GM23338 (cell line): ENCODE data around the gene SLC12A7. TPM values are rescaled to one million over a fixed set of nuclear protein-coding genes. Genes with fewer than 3 reads are reported as not detected.

Experiments
- ATAC-seq: fragments of 200-7000 bp; cut with Tn5 transposase; 3 replicates; pipeline ENCODE4 v1.9.1; 2020
- DNase-seq: peaks from one replicate; pipeline ENCODE4 v3.0.0-alpha.2; 2015; ENCODE audit warnings: low spot score
- H2AFZ ChIP-seq: fragments of 200-600 bp; sonication (generic); 2 replicates; pipeline ENCODE4 v1.8.0; 2016; ENCODE audit warnings: antibody characterized with exemption, mild to moderate bottlenecking, moderate library complexity
- H3F3A ChIP-seq: fragments of 200-600 bp; sonication (generic); replicated peaks from 2 replicates; pipeline ENCODE4 v1.8.0; 2017; ENCODE audit warnings: antibody characterized with exemption, mixed run types, low read depth
- H3K27ac ChIP-seq: fragments of 200-600 bp; sonication (generic); 2 replicates; pipeline ENCODE4 v1.6.1; 2016; ENCODE audit warnings: low read depth
- H3K27me3 ChIP-seq: fragments of 200-600 bp; sonication (generic); 2 replicates; pipeline ENCODE4 v1.8.0; 2016; ENCODE audit warnings: mild to moderate bottlenecking, mixed run types, moderate library complexity; ENCODE audit not compliant: insufficient read depth
- H3K36me3 ChIP-seq: fragments of 200-600 bp; sonication (generic); 2 replicates; pipeline ENCODE4 v1.8.0; 2016; ENCODE audit warnings: mild to moderate bottlenecking; ENCODE audit not compliant: insufficient read depth
- H3K4me1 ChIP-seq: fragments of 200-600 bp; sonication (generic); 2 replicates; pipeline ENCODE4 v1.8.0; 2016; ENCODE audit warnings: mild to moderate bottlenecking, moderate library complexity; ENCODE audit not compliant: insufficient read depth
- H3K4me2 ChIP-seq: fragments of 200-600 bp; sonication (generic); 2 replicates; pipeline ENCODE4 v1.7.1; 2017; ENCODE audit warnings: mixed run types
- H3K4me3 ChIP-seq: fragments of 200-600 bp; sonication (generic); 2 replicates; pipeline ENCODE4 v1.6.1; 2016; ENCODE audit warnings: mixed run types
- H3K79me2 ChIP-seq: fragments of 200-600 bp; sonication (generic); replicated peaks from 2 replicates; pipeline ENCODE4 v1.8.0; 2017; ENCODE audit warnings: mild to moderate bottlenecking; ENCODE audit not compliant: insufficient read depth
- H3K9me2 ChIP-seq: fragments of 200-600 bp; sonication (generic); 2 replicates; pipeline ENCODE4 v1.8.0; 2017; ENCODE audit not compliant: insufficient read depth
- H4K20me1 ChIP-seq: fragments of 200-600 bp; sonication (generic); replicated peaks from 2 replicates; pipeline ENCODE4 v1.8.0; 2017; ENCODE audit warnings: mild to moderate bottlenecking; ENCODE audit not compliant: insufficient read depth
- H3K27ac Mint-ChIP-seq: 2 replicates; pipeline ENCODE4 v1.8.0; 2020; ENCODE audit warnings: inconsistent platforms, mild to moderate bottlenecking, moderate library complexity, mixed read lengths
- H3K27me3 Mint-ChIP-seq: 3 replicates; pipeline ENCODE4 v1.8.0; 2022; ENCODE audit warnings: low read depth, mild to moderate bottlenecking, moderate library complexity, mixed read lengths, inconsistent platforms; ENCODE audit not compliant: insufficient read depth, poor library complexity
- H3K36me3 Mint-ChIP-seq: 3 replicates; pipeline ENCODE4 v1.8.0; 2021; ENCODE audit warnings: low read depth, mild to moderate bottlenecking, inconsistent platforms, moderate library complexity, mixed read lengths
- H3K4me1 Mint-ChIP-seq: 3 replicates; pipeline ENCODE4 v1.8.0; 2020; ENCODE audit warnings: mild to moderate bottlenecking, inconsistent platforms, mixed read lengths
- H3K4me3 Mint-ChIP-seq: 3 replicates; pipeline ENCODE4 v1.8.0; 2021; ENCODE audit warnings: moderate library complexity, mild to moderate bottlenecking, inconsistent platforms, mixed read lengths
- H3K9me3 Mint-ChIP-seq: 3 replicates; pipeline ENCODE4 v1.8.0; 2020; ENCODE audit warnings: moderate library complexity, mild to moderate bottlenecking, inconsistent platforms, mixed read lengths
- CREB1 ChIP-seq: fragments of 250-450 bp; sonication (Bioruptor Pico); IDR thresholded peaks from 2 replicates; pipeline ENCODE4 v1.5.0; 2020; ENCODE audit warnings: low read depth, mild to moderate bottlenecking, moderate library complexity
- EZH2 ChIP-seq: fragments of 200-600 bp; sonication (generic); IDR thresholded peaks from one replicate; pipeline ENCODE4 v1.8.0; 2017; ENCODE audit warnings: antibody characterized with exemption, mild to moderate bottlenecking, low read depth; ENCODE audit not compliant: unreplicated experiment
- EZH2phosphoT487 ChIP-seq: fragments of 200-600 bp; sonication (generic); IDR thresholded peaks from one replicate; pipeline ENCODE4 v1.8.1; 2018; ENCODE audit warnings: antibody characterized with exemption; ENCODE audit not compliant: unreplicated experiment
- JUNB ChIP-seq: IDR thresholded peaks from one replicate; pipeline ENCODE4 v1.6.1; 2016; ENCODE audit warnings: antibody characterized with exemption; ENCODE audit not compliant: unreplicated experiment
- NANOG ChIP-seq: IDR thresholded peaks from 2 replicates; pipeline ENCODE4 v1.6.1; 2016; ENCODE audit warnings: antibody characterized with exemption, borderline replicate concordance
- POLR2AphosphoS5 ChIP-seq: IDR thresholded peaks from 2 replicates; pipeline ENCODE4 v1.6.1; 2016; ENCODE audit warnings: antibody characterized with exemption, low read depth
- STAT1 ChIP-seq: IDR thresholded peaks from one replicate; pipeline ENCODE4 v1.6.1; 2016; ENCODE audit warnings: antibody characterized with exemption; ENCODE audit not compliant: unreplicated experiment
- ZNF114 ChIP-seq: fragments of 250-450 bp; sonication (Bioruptor Pico); IDR thresholded peaks from 2 replicates; pipeline ENCODE4 v1.5.0; 2020; ENCODE audit warnings: mild to moderate bottlenecking, moderate library complexity
- ZNF331 ChIP-seq: fragments of 250-450 bp; sonication (Bioruptor Pico); IDR thresholded peaks from 2 replicates; pipeline ENCODE4 v1.5.0; 2020; ENCODE audit warnings: low read depth, mild to moderate bottlenecking, moderate library complexity
- polyA plus RNA-seq: library from polyadenylated mRNA; unstranded; fragments of >200 nt; fragmentation: Nextera tagmentation; extraction: Ambion mirVana; gene quantifications from 2 replicates; pipeline ENCODE4 v1.2.1, GENCODE V29; 2016
- total RNA-seq: library from RNA; depleted of rRNA; stranded (reverse); fragments of >200 nt; shearing (Covaris generic); gene quantifications from 2 replicates; pipeline ENCODE4 v1.2.3, GENCODE V29; 2014
- TF ChIP-seq, protein P1 (sequence below): fragments of 250-450 bp; sonication (Bioruptor Pico); IDR thresholded peaks from 2 replicates; pipeline ENCODE4 v1.5.0; 2020; ENCODE audit warnings: mild to moderate bottlenecking, moderate library complexity
- TF ChIP-seq, protein P2 (sequence below), 2 experiments: fragments of 200-600 bp in 1 of 2; sonication (generic) in 1 of 2; conservative IDR thresholded peaks; 2 replicates each; pipeline versions ENCODE4 v1.5.1 to v1.6.1; 2016 to 2017; ENCODE audit warnings: antibody characterized with exemption in 2 of 2, low read depth in 2 of 2, mild to moderate bottlenecking in 2 of 2, moderate library complexity in 1 of 2
- TF ChIP-seq, protein P3 (sequence below): IDR thresholded peaks from 2 replicates; pipeline ENCODE4 v1.6.1; 2016; ENCODE audit warnings: antibody characterized with exemption
- TF ChIP-seq, protein P4 (sequence below): IDR thresholded peaks from one replicate; pipeline ENCODE4 v1.6.1; 2018; ENCODE audit warnings: antibody characterized with exemption; ENCODE audit not compliant: unreplicated experiment

Gene SLC12A7
- total and polyA plus RNA-seq, 2 experiments from 2014 or later, result 7.4 to 32.2 TPM

DNA sequence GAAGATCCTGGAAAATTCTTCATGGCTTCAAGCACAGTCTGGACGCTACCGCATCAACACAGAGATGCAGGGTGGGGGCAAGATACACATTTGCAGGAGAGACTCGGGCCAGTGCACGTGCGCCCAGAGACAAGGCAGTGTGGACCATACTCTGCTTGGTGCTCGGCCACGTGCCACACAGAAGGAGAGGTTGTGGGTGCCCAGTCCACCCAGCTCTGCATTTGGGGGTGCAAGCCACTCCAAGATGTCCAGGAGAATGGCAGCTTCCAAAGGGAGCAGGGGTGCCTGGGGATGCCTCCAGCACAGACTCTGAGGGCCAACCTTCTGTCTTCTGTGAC lies 99.0 kb downstream of the SLC12A7 start:
- H3K4me3 ChIP-seq, result no peak overlapping the region
- no peaks in the 10 kb centered on the region for H3K79me2 ChIP-seq
- TF ChIP-seq NANOG (no peak), STAT1 (no peak), ZNF114 (CRISPR knock-in tag) (no peak), ZNF331 (CRISPR knock-in tag) (no peak), JUNB (no peak), EZH2phosphoT487 (no peak), CREB1 (CRISPR knock-in tag) (no peak), EZH2 (no peak), POLR2AphosphoS5 (no peak)
- TF ChIP-seq, protein P1, sequence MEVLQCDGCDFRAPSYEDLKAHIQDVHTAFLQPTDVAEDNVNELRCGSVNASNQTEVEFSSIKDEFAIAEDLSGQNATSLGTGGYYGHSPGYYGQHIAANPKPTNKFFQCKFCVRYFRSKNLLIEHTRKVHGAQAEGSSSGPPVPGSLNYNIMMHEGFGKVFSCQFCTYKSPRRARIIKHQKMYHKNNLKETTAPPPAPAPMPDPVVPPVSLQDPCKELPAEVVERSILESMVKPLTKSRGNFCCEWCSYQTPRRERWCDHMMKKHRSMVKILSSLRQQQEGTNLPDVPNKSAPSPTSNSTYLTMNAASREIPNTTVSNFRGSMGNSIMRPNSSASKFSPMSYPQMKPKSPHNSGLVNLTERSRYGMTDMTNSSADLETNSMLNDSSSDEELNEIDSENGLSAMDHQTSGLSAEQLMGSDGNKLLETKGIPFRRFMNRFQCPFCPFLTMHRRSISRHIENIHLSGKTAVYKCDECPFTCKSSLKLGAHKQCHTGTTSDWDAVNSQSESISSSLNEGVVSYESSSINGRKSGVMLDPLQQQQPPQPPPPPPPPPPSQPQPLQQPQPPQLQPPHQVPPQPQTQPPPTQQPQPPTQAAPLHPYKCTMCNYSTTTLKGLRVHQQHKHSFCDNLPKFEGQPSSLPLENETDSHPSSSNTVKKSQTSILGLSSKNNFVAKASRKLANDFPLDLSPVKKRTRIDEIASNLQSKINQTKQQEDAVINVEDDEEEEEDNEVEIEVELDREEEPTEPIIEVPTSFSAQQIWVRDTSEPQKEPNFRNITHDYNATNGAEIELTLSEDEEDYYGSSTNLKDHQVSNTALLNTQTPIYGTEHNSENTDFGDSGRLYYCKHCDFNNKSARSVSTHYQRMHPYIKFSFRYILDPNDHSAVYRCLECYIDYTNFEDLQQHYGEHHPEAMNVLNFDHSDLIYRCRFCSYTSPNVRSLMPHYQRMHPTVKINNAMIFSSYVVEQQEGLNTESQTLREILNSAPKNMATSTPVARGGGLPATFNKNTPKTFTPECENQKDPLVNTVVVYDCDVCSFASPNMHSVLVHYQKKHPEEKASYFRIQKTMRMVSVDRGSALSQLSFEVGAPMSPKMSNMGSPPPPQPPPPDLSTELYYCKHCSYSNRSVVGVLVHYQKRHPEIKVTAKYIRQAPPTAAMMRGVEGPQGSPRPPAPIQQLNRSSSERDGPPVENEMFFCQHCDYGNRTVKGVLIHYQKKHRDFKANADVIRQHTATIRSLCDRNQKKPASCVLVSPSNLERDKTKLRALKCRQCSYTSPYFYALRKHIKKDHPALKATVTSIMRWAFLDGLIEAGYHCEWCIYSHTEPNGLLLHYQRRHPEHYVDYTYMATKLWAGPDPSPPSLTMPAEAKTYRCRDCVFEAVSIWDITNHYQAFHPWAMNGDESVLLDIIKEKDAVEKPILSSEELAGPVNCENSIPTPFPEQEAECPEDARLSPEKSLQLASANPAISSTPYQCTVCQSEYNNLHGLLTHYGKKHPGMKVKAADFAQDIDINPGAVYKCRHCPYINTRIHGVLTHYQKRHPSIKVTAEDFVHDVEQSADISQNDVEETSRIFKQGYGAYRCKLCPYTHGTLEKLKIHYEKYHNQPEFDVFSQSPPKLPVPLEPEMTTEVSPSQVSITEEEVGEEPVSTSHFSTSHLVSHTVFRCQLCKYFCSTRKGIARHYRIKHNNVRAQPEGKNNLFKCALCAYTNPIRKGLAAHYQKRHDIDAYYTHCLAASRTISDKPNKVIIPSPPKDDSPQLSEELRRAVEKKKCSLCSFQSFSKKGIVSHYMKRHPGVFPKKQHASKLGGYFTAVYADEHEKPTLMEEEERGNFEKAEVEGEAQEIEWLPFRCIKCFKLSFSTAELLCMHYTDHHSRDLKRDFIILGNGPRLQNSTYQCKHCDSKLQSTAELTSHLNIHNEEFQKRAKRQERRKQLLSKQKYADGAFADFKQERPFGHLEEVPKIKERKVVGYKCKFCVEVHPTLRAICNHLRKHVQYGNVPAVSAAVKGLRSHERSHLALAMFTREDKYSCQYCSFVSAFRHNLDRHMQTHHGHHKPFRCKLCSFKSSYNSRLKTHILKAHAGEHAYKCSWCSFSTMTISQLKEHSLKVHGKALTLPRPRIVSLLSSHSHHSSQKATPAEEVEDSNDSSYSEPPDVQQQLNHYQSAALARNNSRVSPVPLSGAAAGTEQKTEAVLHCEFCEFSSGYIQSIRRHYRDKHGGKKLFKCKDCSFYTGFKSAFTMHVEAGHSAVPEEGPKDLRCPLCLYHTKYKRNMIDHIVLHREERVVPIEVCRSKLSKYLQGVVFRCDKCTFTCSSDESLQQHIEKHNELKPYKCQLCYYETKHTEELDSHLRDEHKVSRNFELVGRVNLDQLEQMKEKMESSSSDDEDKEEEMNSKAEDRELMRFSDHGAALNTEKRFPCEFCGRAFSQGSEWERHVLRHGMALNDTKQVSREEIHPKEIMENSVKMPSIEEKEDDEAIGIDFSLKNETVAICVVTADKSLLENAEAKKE (CRISPR knock-in tag), result no peak
- TF ChIP-seq, protein P2, sequence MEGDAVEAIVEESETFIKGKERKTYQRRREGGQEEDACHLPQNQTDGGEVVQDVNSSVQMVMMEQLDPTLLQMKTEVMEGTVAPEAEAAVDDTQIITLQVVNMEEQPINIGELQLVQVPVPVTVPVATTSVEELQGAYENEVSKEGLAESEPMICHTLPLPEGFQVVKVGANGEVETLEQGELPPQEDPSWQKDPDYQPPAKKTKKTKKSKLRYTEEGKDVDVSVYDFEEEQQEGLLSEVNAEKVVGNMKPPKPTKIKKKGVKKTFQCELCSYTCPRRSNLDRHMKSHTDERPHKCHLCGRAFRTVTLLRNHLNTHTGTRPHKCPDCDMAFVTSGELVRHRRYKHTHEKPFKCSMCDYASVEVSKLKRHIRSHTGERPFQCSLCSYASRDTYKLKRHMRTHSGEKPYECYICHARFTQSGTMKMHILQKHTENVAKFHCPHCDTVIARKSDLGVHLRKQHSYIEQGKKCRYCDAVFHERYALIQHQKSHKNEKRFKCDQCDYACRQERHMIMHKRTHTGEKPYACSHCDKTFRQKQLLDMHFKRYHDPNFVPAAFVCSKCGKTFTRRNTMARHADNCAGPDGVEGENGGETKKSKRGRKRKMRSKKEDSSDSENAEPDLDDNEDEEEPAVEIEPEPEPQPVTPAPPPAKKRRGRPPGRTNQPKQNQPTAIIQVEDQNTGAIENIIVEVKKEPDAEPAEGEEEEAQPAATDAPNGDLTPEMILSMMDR (conservative IDR thresholded peaks at IDR 0.05; ENCODE audit: low read depth in 2 of 2), result no peak
- TF ChIP-seq, protein P3, sequence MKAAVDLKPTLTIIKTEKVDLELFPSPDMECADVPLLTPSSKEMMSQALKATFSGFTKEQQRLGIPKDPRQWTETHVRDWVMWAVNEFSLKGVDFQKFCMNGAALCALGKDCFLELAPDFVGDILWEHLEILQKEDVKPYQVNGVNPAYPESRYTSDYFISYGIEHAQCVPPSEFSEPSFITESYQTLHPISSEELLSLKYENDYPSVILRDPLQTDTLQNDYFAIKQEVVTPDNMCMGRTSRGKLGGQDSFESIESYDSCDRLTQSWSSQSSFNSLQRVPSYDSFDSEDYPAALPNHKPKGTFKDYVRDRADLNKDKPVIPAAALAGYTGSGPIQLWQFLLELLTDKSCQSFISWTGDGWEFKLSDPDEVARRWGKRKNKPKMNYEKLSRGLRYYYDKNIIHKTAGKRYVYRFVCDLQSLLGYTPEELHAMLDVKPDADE, result no peak
- TF ChIP-seq, protein P4, sequence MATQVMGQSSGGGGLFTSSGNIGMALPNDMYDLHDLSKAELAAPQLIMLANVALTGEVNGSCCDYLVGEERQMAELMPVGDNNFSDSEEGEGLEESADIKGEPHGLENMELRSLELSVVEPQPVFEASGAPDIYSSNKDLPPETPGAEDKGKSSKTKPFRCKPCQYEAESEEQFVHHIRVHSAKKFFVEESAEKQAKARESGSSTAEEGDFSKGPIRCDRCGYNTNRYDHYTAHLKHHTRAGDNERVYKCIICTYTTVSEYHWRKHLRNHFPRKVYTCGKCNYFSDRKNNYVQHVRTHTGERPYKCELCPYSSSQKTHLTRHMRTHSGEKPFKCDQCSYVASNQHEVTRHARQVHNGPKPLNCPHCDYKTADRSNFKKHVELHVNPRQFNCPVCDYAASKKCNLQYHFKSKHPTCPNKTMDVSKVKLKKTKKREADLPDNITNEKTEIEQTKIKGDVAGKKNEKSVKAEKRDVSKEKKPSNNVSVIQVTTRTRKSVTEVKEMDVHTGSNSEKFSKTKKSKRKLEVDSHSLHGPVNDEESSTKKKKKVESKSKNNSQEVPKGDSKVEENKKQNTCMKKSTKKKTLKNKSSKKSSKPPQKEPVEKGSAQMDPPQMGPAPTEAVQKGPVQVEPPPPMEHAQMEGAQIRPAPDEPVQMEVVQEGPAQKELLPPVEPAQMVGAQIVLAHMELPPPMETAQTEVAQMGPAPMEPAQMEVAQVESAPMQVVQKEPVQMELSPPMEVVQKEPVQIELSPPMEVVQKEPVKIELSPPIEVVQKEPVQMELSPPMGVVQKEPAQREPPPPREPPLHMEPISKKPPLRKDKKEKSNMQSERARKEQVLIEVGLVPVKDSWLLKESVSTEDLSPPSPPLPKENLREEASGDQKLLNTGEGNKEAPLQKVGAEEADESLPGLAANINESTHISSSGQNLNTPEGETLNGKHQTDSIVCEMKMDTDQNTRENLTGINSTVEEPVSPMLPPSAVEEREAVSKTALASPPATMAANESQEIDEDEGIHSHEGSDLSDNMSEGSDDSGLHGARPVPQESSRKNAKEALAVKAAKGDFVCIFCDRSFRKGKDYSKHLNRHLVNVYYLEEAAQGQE, result no peak
- H4K20me1 ChIP-seq, result no peaks in the 10 kb centered on the region; the same call in 1 of the 2 replicates
- no peak for ATAC-seq
- H3K27me3 ChIP-seq, result peaks cover 25% of the 10 kb centered on the region
- no peak for DNase-seq
- H3K4me1 Mint-ChIP-seq, result peaks cover 22% of the 10 kb centered on the region
- peaks cover 8% of the 10 kb centered on the region; the same call in 1 of the 2 replicates for H3K4me1 ChIP-seq
- H2AFZ ChIP-seq, result no peak overlapping the region
- no peak overlapping the region for H3K4me2 ChIP-seq
- no peaks in the 10 kb centered on the region; the same call in 2 of the 3 replicates for H3K9me3 Mint-ChIP-seq
- no peaks in the 10 kb centered on the region for H3K9me2 ChIP-seq
- no peaks in the 10 kb centered on the region; the same call in 2 of the 3 replicates for H3K36me3 Mint-ChIP-seq
- H3K36me3 ChIP-seq, result no peaks in the 10 kb centered on the region
- no peaks in the 10 kb centered on the region for H3F3A ChIP-seq
- H3K27ac Mint-ChIP-seq, result no peak overlapping the region
- H3K4me3 Mint-ChIP-seq, result no peak overlapping the region
- H3K27ac ChIP-seq, result no peak overlapping the region
- peaks cover 29% of the 10 kb centered on the region for H3K27me3 Mint-ChIP-seq
